HEK293 (cell line): Measurements from ENCODE around the gene METTL25B.

ENCODE experiments used
- CTCF ChIA-PET: fragments of 350-600 bp; formaldehyde crosslinking; extraction: SDS; loops from one replicate; lab custom pipeline; 2021; ENCODE audit warnings: antibody characterized with exemption; lab: Yijun Ruan, JAX
- POLR2A ChIA-PET: fragments of 300-600 bp; formaldehyde crosslinking; extraction: SDS; loops from one replicate; lab custom pipeline; 2020; ENCODE audit warnings: antibody characterized with exemption, inconsistent platforms; lab: Yijun Ruan, JAX
- H3K27ac ChIP-seq: fragments of 200-500 bp; sonication (Bioruptor generic); 2 replicates; pipeline ENCODE4 v1.5.1; 2014; ENCODE audit warnings: low read depth, low read length, control low read depth, inconsistent platforms; ENCODE audit errors: extremely low read depth
- H3K36me3 ChIP-seq, 2 experiments: fragments of 200-500 bp in 1 of 2; sonication (Bioruptor generic) in 1 of 2; 1 replicate in 1 of 2; 2 replicates in 1 of 2; pipeline ENCODE4 v1.5.1; 2014 to 2017; ENCODE audit warnings: inconsistent platforms in 2 of 2, low read length in 2 of 2; ENCODE audit not compliant: control insufficient read depth in 2 of 2, insufficient read depth in 1 of 2
- H3K4me1 ChIP-seq: fragments of 200-500 bp; sonication (Bioruptor generic); 2 replicates; pipeline ENCODE4 v1.5.1; 2014; ENCODE audit warnings: mild to moderate bottlenecking, low read length, inconsistent platforms; ENCODE audit not compliant: control insufficient read depth, insufficient read depth
- H3K4me3 ChIP-seq: 2 replicates; pipeline ENCODE4 v1.5.1; 2011; ENCODE audit warnings: low read depth, mild to moderate bottlenecking, control low read depth, low read length, moderate library complexity
- H3K9me3 ChIP-seq: fragments of 200-500 bp; sonication (Bioruptor generic); 2 replicates; pipeline ENCODE4 v1.5.1; 2014; ENCODE audit warnings: low read depth, low read length, inconsistent platforms; ENCODE audit not compliant: control insufficient read depth, insufficient read depth
- GLIS1 ChIP-seq: fragments of 450-650 bp; formaldehyde crosslinking; IDR thresholded peaks from 2 replicates; pipeline ENCODE4 v1.5.1; 2016; ENCODE audit warnings: missing biosample characterization, missing genetic modification characterization
- IKZF3 ChIP-seq: fragments of 450-650 bp; IDR thresholded peaks from 2 replicates; pipeline ENCODE4 v1.5.0; 2018; ENCODE audit warnings: missing biosample characterization, mild to moderate bottlenecking, missing genetic modification characterization, moderate library complexity
- OSR2 ChIP-seq: fragments of 450-650 bp; formaldehyde crosslinking; IDR thresholded peaks from 2 replicates; pipeline ENCODE4 v1.5.1; 2016; ENCODE audit warnings: missing biosample characterization, missing genetic modification characterization
- YY1 ChIP-seq: fragments of 450-650 bp; formaldehyde crosslinking; IDR thresholded peaks from 2 replicates; pipeline ENCODE4 v1.5.1; 2018; ENCODE audit warnings: missing biosample characterization, missing genetic modification characterization
- ZBTB17 ChIP-seq: fragments of 450-650 bp; formaldehyde crosslinking; IDR thresholded peaks from 2 replicates; pipeline ENCODE4 v1.5.1; 2016; ENCODE audit warnings: missing biosample characterization, missing genetic modification characterization
- ZBTB7A ChIP-seq: fragments of 450-650 bp; formaldehyde crosslinking; IDR thresholded peaks from 2 replicates; pipeline ENCODE4 v1.5.1; 2016; ENCODE audit warnings: low read depth, missing biosample characterization, missing genetic modification characterization
- ZFP37 ChIP-seq: fragments of 450-650 bp; formaldehyde crosslinking; IDR thresholded peaks from 2 replicates; pipeline ENCODE4 v1.5.1; 2016; ENCODE audit warnings: missing biosample characterization, missing genetic modification characterization
- ZIC2 ChIP-seq: fragments of 450-650 bp; formaldehyde crosslinking; IDR thresholded peaks from 2 replicates; pipeline ENCODE4 v1.5.1; 2016; ENCODE audit warnings: missing biosample characterization, missing genetic modification characterization
- ZNF155 ChIP-seq: fragments of 450-650 bp; formaldehyde crosslinking; IDR thresholded peaks from 2 replicates; pipeline ENCODE4 v1.5.1; 2016; ENCODE audit warnings: missing biosample characterization, missing genetic modification characterization
- ZNF266 ChIP-seq: fragments of 450-650 bp; formaldehyde crosslinking; IDR thresholded peaks from 2 replicates; pipeline ENCODE4 v1.5.1; 2016; ENCODE audit warnings: missing biosample characterization, missing genetic modification characterization, low read depth
- ZNF350 ChIP-seq: fragments of 450-650 bp; formaldehyde crosslinking; IDR thresholded peaks from 2 replicates; pipeline ENCODE4 v1.5.0; 2017; ENCODE audit warnings: missing biosample characterization, mild to moderate bottlenecking, missing genetic modification characterization
- ZNF37A ChIP-seq: fragments of 450-650 bp; IDR thresholded peaks from 2 replicates; pipeline ENCODE4 v1.5.1; 2018; ENCODE audit warnings: missing biosample characterization, missing genetic modification characterization
- ZNF433 ChIP-seq: fragments of 450-650 bp; formaldehyde crosslinking; IDR thresholded peaks from 2 replicates; pipeline ENCODE4 v1.5.1; 2016; ENCODE audit warnings: missing biosample characterization, missing genetic modification characterization, low read depth
- ZNF558 ChIP-seq: fragments of 450-650 bp; formaldehyde crosslinking; IDR thresholded peaks from 2 replicates; pipeline ENCODE4 v1.5.1; 2016; ENCODE audit warnings: missing biosample characterization, missing genetic modification characterization
- ZNF561 ChIP-seq: fragments of 450-650 bp; IDR thresholded peaks from 2 replicates; pipeline ENCODE4 v1.5.1; 2018; ENCODE audit warnings: missing biosample characterization, missing genetic modification characterization, borderline replicate concordance
- ZNF585B ChIP-seq: fragments of 450-650 bp; formaldehyde crosslinking; IDR thresholded peaks from 2 replicates; pipeline ENCODE4 v1.5.1; 2016; ENCODE audit warnings: missing biosample characterization, missing genetic modification characterization
- ZNF624 ChIP-seq: fragments of 450-650 bp; formaldehyde crosslinking; IDR thresholded peaks from 2 replicates; pipeline ENCODE4 v1.5.1; 2017; ENCODE audit warnings: missing biosample characterization, missing genetic modification characterization
- ZNF660 ChIP-seq: fragments of 450-650 bp; IDR thresholded peaks from 2 replicates; pipeline ENCODE4 v1.5.1; 2018; ENCODE audit warnings: missing biosample characterization, mild to moderate bottlenecking, missing genetic modification characterization
- TF ChIP-seq, protein P1 (sequence below): fragments of 450-650 bp; formaldehyde crosslinking; IDR thresholded peaks from 2 replicates; pipeline ENCODE4 v1.5.1; 2017; ENCODE audit warnings: missing biosample characterization, missing genetic modification characterization
- TF ChIP-seq, protein P2 (sequence below): fragments of 450-650 bp; formaldehyde crosslinking; IDR thresholded peaks from 2 replicates; pipeline ENCODE4 v1.5.1; 2017; ENCODE audit warnings: missing biosample characterization, missing genetic modification characterization
- TF ChIP-seq, protein P3 (sequence below): fragments of 450-650 bp; formaldehyde crosslinking; IDR thresholded peaks from 2 replicates; pipeline ENCODE4 v1.5.1; 2017; ENCODE audit warnings: missing biosample characterization, missing genetic modification characterization
- TF ChIP-seq, protein P4 (sequence below): fragments of 450-650 bp; formaldehyde crosslinking; IDR thresholded peaks from 2 replicates; pipeline ENCODE4 v1.5.1; 2016; ENCODE audit warnings: missing biosample characterization, missing genetic modification characterization
- TF ChIP-seq, protein P5 (sequence below): fragments of 450-650 bp; formaldehyde crosslinking; IDR thresholded peaks from 2 replicates; pipeline ENCODE4 v1.5.1; 2017; ENCODE audit warnings: missing biosample characterization, missing genetic modification characterization

The METTL25B gene

DNA sequence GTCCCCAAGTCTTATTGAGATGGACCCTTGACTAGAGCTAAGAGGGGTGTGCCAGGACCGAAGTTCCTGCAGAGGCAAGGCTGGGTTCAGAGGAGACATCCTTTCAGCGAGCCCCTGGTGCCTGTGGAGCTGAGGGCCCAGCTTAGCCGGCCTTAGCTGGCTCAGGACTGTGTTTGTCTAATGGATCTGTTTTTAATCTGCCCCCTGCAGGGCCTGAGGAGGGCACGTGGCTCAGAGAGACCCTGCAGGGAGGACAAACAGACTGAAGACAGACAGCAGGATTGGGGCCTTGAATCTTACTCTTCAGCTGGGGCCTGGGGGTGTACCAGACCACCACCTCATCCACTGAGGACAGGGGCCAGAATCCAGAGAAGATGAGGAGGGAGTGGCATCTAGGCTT lies 24.5 kb upstream of the METTL25B start:
- ChIA-PET CTCF (interaction anchor here (0.7 to 20.2 kb wide), 6 partner anchors 15 to 318 kb away, joined by 3 to 579 read pairs (median 8); no protein-coding TSS in a partner anchor), POLR2A (interaction anchor here (1.5 to 4.9 kb wide), 2 partner anchors 9 to 14 kb away, joined by 7 to 43 read pairs; no protein-coding TSS in a partner anchor)
- peaks cover 9% of the 10 kb centered on the region; the same call in 1 of the 2 replicates for H3K4me1 ChIP-seq
- TF ChIP-seq ZNF433 (tag by site-specific recombination) (no peak), ZNF558 (tag by site-specific recombination) (no peak), ZBTB7A (tag by site-specific recombination) (no peak), ZNF585B (tag by site-specific recombination) (no peak), ZBTB17 (peak; percentile 48; the same call in 1 of the 2 replicates), ZNF660 (tag by site-specific recombination) (no peak), ZNF155 (tag by site-specific recombination) (no peak), ZNF624 (no peak), ZNF561 (tag by site-specific recombination) (0 out of 2 replicates have a peak, but pooled peaks have one; percentile 39), ZIC2 (tag by site-specific recombination) (peak; percentile 92), ZFP37 (tag by site-specific recombination) (no peak), OSR2 (peak; percentile 14; the same call in 1 of the 2 replicates), YY1 (tag by site-specific recombination) (no peak), ZNF37A (tag by site-specific recombination) (no peak), IKZF3 (tag by site-specific recombination) (peak; percentile 58; the same call in 1 of the 2 replicates), ZNF266 (tag by site-specific recombination) (no peak), ZNF350 (no peak), GLIS1 (tag by site-specific recombination) (peak; percentile 81)
- TF ChIP-seq, protein P1, sequence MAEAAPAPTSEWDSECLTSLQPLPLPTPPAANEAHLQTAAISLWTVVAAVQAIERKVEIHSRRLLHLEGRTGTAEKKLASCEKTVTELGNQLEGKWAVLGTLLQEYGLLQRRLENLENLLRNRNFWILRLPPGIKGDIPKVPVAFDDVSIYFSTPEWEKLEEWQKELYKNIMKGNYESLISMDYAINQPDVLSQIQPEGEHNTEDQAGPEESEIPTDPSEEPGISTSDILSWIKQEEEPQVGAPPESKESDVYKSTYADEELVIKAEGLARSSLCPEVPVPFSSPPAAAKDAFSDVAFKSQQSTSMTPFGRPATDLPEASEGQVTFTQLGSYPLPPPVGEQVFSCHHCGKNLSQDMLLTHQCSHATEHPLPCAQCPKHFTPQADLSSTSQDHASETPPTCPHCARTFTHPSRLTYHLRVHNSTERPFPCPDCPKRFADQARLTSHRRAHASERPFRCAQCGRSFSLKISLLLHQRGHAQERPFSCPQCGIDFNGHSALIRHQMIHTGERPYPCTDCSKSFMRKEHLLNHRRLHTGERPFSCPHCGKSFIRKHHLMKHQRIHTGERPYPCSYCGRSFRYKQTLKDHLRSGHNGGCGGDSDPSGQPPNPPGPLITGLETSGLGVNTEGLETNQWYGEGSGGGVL (tag by site-specific recombination), result no peak
- TF ChIP-seq, protein P2, sequence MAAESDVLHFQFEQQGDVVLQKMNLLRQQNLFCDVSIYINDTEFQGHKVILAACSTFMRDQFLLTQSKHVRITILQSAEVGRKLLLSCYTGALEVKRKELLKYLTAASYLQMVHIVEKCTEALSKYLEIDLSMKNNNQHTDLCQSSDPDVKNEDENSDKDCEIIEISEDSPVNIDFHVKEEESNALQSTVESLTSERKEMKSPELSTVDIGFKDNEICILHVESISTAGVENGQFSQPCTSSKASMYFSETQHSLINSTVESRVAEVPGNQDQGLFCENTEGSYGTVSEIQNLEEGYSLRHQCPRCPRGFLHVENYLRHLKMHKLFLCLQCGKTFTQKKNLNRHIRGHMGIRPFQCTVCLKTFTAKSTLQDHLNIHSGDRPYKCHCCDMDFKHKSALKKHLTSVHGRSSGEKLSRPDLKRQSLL (tag by site-specific recombination), result no peak
- TF ChIP-seq, protein P3, sequence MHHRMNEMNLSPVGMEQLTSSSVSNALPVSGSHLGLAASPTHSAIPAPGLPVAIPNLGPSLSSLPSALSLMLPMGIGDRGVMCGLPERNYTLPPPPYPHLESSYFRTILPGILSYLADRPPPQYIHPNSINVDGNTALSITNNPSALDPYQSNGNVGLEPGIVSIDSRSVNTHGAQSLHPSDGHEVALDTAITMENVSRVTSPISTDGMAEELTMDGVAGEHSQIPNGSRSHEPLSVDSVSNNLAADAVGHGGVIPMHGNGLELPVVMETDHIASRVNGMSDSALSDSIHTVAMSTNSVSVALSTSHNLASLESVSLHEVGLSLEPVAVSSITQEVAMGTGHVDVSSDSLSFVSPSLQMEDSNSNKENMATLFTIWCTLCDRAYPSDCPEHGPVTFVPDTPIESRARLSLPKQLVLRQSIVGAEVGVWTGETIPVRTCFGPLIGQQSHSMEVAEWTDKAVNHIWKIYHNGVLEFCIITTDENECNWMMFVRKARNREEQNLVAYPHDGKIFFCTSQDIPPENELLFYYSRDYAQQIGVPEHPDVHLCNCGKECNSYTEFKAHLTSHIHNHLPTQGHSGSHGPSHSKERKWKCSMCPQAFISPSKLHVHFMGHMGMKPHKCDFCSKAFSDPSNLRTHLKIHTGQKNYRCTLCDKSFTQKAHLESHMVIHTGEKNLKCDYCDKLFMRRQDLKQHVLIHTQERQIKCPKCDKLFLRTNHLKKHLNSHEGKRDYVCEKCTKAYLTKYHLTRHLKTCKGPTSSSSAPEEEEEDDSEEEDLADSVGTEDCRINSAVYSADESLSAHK, result 0 out of 2 replicates have a peak, but pooled peaks have one; percentile 18
- TF ChIP-seq, protein P4, sequence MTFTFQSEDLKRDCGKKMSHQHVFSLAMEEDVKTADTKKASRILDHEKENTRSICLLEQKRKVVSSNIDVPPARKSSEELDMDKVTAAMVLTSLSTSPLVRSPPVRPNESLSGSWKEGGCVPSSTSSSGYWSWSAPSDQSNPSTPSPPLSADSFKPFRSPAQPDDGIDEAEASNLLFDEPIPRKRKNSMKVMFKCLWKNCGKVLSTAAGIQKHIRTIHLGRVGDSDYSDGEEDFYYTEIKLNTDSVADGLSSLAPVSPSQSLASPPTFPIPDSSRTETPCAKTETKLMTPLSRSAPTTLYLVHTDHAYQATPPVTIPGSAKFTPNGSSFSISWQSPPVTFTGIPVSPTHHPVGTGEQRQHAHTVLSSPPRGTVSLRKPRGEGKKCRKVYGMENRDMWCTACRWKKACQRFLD, result no peak
- TF ChIP-seq, protein P5, sequence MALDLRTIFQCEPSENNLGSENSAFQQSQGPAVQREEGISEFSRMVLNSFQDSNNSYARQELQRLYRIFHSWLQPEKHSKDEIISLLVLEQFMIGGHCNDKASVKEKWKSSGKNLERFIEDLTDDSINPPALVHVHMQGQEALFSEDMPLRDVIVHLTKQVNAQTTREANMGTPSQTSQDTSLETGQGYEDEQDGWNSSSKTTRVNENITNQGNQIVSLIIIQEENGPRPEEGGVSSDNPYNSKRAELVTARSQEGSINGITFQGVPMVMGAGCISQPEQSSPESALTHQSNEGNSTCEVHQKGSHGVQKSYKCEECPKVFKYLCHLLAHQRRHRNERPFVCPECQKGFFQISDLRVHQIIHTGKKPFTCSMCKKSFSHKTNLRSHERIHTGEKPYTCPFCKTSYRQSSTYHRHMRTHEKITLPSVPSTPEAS (tag by site-specific recombination), result no peak
- H3K27ac ChIP-seq, result no peak overlapping the region
- no peaks in the 10 kb centered on the region for H3K9me3 ChIP-seq
- peaks cover 0 to 26% of the 10 kb centered on the region in 2 experiments; a peak in 1 of 3 replicates for H3K36me3 ChIP-seq
- H3K4me3 ChIP-seq, result no peak overlapping the region
